Endodermal cell (in vitro differentiated cells): ENCODE data around the gene SDK1. TPM values are rescaled to one million over a fixed set of nuclear protein-coding genes. Genes with fewer than 3 reads are reported as not detected.

Experiments
- DNase-seq: peaks from one replicate; pipeline ENCODE4 v3.0.0-alpha.2; 2017
- H3K27ac ChIP-seq: 2 replicates; pipeline ENCODE4 v1.5.1; 2013; ENCODE audit warnings: mild to moderate bottlenecking, low read depth, low read length, moderate library complexity
- H3K27me3 ChIP-seq: 2 replicates; pipeline ENCODE4 v1.6.1; 2013; ENCODE audit warnings: mild to moderate bottlenecking, low read length, moderate library complexity; ENCODE audit not compliant: insufficient read depth, control insufficient read depth, poor library complexity, severe bottlenecking
- H3K36me3 ChIP-seq: 2 replicates; pipeline ENCODE4 v1.7.0; 2013; ENCODE audit warnings: mild to moderate bottlenecking, low read length, moderate library complexity; ENCODE audit not compliant: control insufficient read depth, insufficient read depth
- H3K4me1 ChIP-seq: one replicate; pipeline ENCODE4 v1.7.0; 2013; ENCODE audit warnings: low read length; ENCODE audit not compliant: control insufficient read depth, insufficient read depth
- H3K4me3 ChIP-seq: 2 replicates; pipeline ENCODE4 v1.5.1; 2013; ENCODE audit warnings: mild to moderate bottlenecking, low read length, moderate library complexity
- H3K9ac ChIP-seq: 2 replicates; pipeline ENCODE4 v1.6.1; 2013; ENCODE audit warnings: mild to moderate bottlenecking, low read length, moderate library complexity; ENCODE audit not compliant: poor library complexity, severe bottlenecking; ENCODE audit errors: extremely low read depth
- H3K9me3 ChIP-seq: 2 replicates; pipeline ENCODE4 v1.6.1; 2013; ENCODE audit warnings: mild to moderate bottlenecking, low read length, moderate library complexity; ENCODE audit not compliant: control insufficient read depth
- H3K27ac Mint-ChIP-seq: 2 replicates; pipeline ENCODE4 v1.8.0; 2020; ENCODE audit warnings: mixed read lengths
- H3K27me3 Mint-ChIP-seq: 2 replicates; pipeline ENCODE4 v1.8.0; 2021; ENCODE audit warnings: mild to moderate bottlenecking, mixed read lengths; ENCODE audit not compliant: insufficient read depth
- H3K36me3 Mint-ChIP-seq: 2 replicates; pipeline ENCODE4 v1.8.0; 2020; ENCODE audit warnings: low read depth, mixed read lengths
- H3K4me1 Mint-ChIP-seq: 2 replicates; pipeline ENCODE4 v1.8.0; 2020; ENCODE audit warnings: mixed read lengths
- H3K4me3 Mint-ChIP-seq: 2 replicates; pipeline ENCODE4 v1.8.0; 2020; ENCODE audit warnings: mild to moderate bottlenecking, moderate library complexity, mixed read lengths
- H3K9me3 Mint-ChIP-seq: 2 replicates; pipeline ENCODE4 v1.8.0; 2020; ENCODE audit warnings: mild to moderate bottlenecking, mixed read lengths
- WGBS, 2 experiments: methylation state at CpG; one replicate each; pipeline versions ENCODE4 v1.1.5 to v1.1.7; 2013; ENCODE audit warnings: missing lambda C conversion rate in 2 of 2, mixed read lengths in 1 of 2; ENCODE audit not compliant: insufficient coverage in 1 of 2, insufficient read length in 1 of 2; 5-methylcytosine and 5-hydroxymethylcytosine counted together
- total RNA-seq, 2 donors: library from RNA; stranded (reverse); fragmentation: NEBNext Ultra II Directional in 1 of 2; extraction: Animal tissue kit (Norgen Biotek cat#: 25700) in 1 of 2; gene quantifications; 2 replicates in 1 of 2; 3 replicates in 1 of 2; pipeline ENCODE4 v1.2.1, GENCODE V29; 2021
- TF ChIP-seq, protein P1 (sequence below): fragments of 200-600 bp; sonication (generic); conservative IDR thresholded peaks from 2 replicates; pipeline ENCODE4 v1.5.0; 2021; ENCODE audit warnings: antibody characterized with exemption, mild to moderate bottlenecking

Gene SDK1
- total RNA-seq, 2 donors from 2014 or later, result 22.7 to 23.1 TPM

- H3K27me3 Mint-ChIP-seq, result no peaks in the 10 kb centered on the region
- Histone ChIP-seq H3K36me3 (no peaks in the 10 kb centered on the region), H3K4me1 (no peaks in the 10 kb centered on the region), H3K27me3 (no peaks in the 10 kb centered on the region), H3K4me3 (no peak overlapping the region), H3K9me3 (no peaks in the 10 kb centered on the region), H3K27ac (no peak overlapping the region), H3K9ac (no peak overlapping the region)
- WGBS, 2 experiments, result 93 to 95% methylated on average over 6 to 11 of the region's 11 CpGs
- H3K4me1 Mint-ChIP-seq, result peaks cover 26% of the 10 kb centered on the region
- TF ChIP-seq, protein P1, sequence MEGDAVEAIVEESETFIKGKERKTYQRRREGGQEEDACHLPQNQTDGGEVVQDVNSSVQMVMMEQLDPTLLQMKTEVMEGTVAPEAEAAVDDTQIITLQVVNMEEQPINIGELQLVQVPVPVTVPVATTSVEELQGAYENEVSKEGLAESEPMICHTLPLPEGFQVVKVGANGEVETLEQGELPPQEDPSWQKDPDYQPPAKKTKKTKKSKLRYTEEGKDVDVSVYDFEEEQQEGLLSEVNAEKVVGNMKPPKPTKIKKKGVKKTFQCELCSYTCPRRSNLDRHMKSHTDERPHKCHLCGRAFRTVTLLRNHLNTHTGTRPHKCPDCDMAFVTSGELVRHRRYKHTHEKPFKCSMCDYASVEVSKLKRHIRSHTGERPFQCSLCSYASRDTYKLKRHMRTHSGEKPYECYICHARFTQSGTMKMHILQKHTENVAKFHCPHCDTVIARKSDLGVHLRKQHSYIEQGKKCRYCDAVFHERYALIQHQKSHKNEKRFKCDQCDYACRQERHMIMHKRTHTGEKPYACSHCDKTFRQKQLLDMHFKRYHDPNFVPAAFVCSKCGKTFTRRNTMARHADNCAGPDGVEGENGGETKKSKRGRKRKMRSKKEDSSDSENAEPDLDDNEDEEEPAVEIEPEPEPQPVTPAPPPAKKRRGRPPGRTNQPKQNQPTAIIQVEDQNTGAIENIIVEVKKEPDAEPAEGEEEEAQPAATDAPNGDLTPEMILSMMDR, result no peak
- no peak overlapping the region for H3K4me3 Mint-ChIP-seq
- DNase-seq, result no peak
- H3K27ac Mint-ChIP-seq, result no peak overlapping the region
- peaks cover 2% of the 10 kb centered on the region for H3K36me3 Mint-ChIP-seq
- H3K9me3 Mint-ChIP-seq, result no peaks in the 10 kb centered on the region
Observed at GRCh38 chr7:4138866-4139265, 837.8 kb downstream of the SDK1 start.

GRCh38 chr7:4139656-4140625 lies 838.9 kb downstream of the SDK1 start:
- H3K4me3 Mint-ChIP-seq, result no peak overlapping the region
- Histone ChIP-seq H3K4me3 (no peak overlapping the region), H3K9me3 (no peaks in the 10 kb centered on the region), H3K9ac (no peak overlapping the region), H3K27ac (no peak overlapping the region), H3K36me3 (no peaks in the 10 kb centered on the region), H3K27me3 (no peaks in the 10 kb centered on the region), H3K4me1 (no peaks in the 10 kb centered on the region)
- no peak for DNase-seq
- TF ChIP-seq, protein P1, result no peak
- H3K36me3 Mint-ChIP-seq, result peaks cover 1% of the 10 kb centered on the region
- no peaks in the 10 kb centered on the region for H3K9me3 Mint-ChIP-seq
- peaks cover 30% of the 10 kb centered on the region for H3K4me1 Mint-ChIP-seq
- H3K27me3 Mint-ChIP-seq, result no peaks in the 10 kb centered on the region
- WGBS, 2 experiments, result 84 to 86% methylated on average over 10 to 21 of the region's 21 CpGs
- H3K27ac Mint-ChIP-seq, result no peak overlapping the region

- no peaks in the 10 kb centered on the region for H3K9me3 ChIP-seq
- Mint-ChIP-seq H3K27ac (no peak overlapping the region), H3K36me3 (peaks cover under 1% of the 10 kb centered on the region), H3K4me3 (no peak overlapping the region), H3K4me1 (peaks cover 28% of the 10 kb centered on the region), H3K9me3 (no peaks in the 10 kb centered on the region), H3K27me3 (no peaks in the 10 kb centered on the region)
- H3K4me1 ChIP-seq, result no peaks in the 10 kb centered on the region
- peak; percentile 29 for DNase-seq
- H3K4me3 ChIP-seq, result no peak overlapping the region
- H3K27ac ChIP-seq, result no peak overlapping the region
- TF ChIP-seq, protein P1, result no peak
- no peaks in the 10 kb centered on the region for H3K36me3 ChIP-seq
- WGBS, 2 experiments, result 84 to 85% methylated on average over 5 of the region's 5 CpGs
- no peak overlapping the region for H3K9ac ChIP-seq
- H3K27me3 ChIP-seq, result no peaks in the 10 kb centered on the region
Observed at GRCh38 chr7:4140933-4141332, 839.9 kb downstream of the SDK1 start.
